NCI-H510A (cell line): Measurements from ENCODE around the gene SPTB.

Source experiments
- DNase-seq: peaks from one replicate; lab custom pipeline; 2025; lab: John Stamatoyannopoulos, UW

The SPTB gene

GRCh38 chr14:64789696-64790095 is 90.0 kb downstream of the SPTB start:
- no peak for DNase-seq

GRCh38 chr14:64788706-64789105 is 91.0 kb downstream of the SPTB start:
- DNase-seq = no peak

- no peak for DNase-seq
These were observed 92.1 kb downstream of the SPTB start for GRCh38 chr14:64787619-64788018.

GRCh38 chr14:64786296-64787149 is 93.2 kb downstream of the SPTB start:
- no peak for DNase-seq

GRCh38 chr14:64784006-64784405 is 95.7 kb downstream of the SPTB start:
- DNase-seq = no peak

GRCh38 chr14:64782196-64782595 is 97.5 kb downstream of the SPTB start:
- no peak for DNase-seq

GRCh38 chr14:64779472-64779871 is 100.2 kb downstream of the SPTB start:
- DNase-seq = no peak

GRCh38 chr14:64778104-64778754 is 101.5 kb downstream of the SPTB start:
- DNase-seq = no peak

- no peak for DNase-seq
These were observed 102.2 kb downstream of the SPTB start for GRCh38 chr14:64777461-64777860.

- no peak for DNase-seq
These were observed 104.5 kb downstream of the SPTB start for GRCh38 chr14:64775081-64775777.

- no peak for DNase-seq
These were observed 105.4 kb downstream of the SPTB start for GRCh38 chr14:64774272-64774671.

GRCh38 chr14:64773577-64773976 is 106.1 kb downstream of the SPTB start:
- DNase-seq = no peak

- DNase-seq = no peak
These were observed 106.7 kb downstream of the SPTB start for GRCh38 chr14:64773046-64773445.

GRCh38 chr14:64772397-64772950 is 107.2 kb downstream of the SPTB start:
- DNase-seq = no peak

- no peak for DNase-seq
These were observed 108.5 kb downstream of the SPTB start for GRCh38 chr14:64771161-64771560.

- no peak for DNase-seq
These were observed 109.0 kb downstream of the SPTB start for GRCh38 chr14:64770751-64771150.

GRCh38 chr14:64769096-64770020 is 110.3 kb downstream of the SPTB start:
- DNase-seq = no peak

GRCh38 chr14:64768401-64769095 is 111.2 kb downstream of the SPTB start:
- no peak for DNase-seq

GRCh38 chr14:64767215-64767964 is 112.3 kb downstream of the SPTB start:
- no peak for DNase-seq
